Stimulated activated CD8-positive, alpha-beta memory T cell treated with anti-CD3 and anti-CD28 coated beads, Interleukin-7, amount 100 ng/mL, for 1 hour (primary cell): ENCODE results near the gene HIPK4.
"Not testable (repeated sequence)": the region's sequence is repeated elsewhere in the genome, so short reads cannot be mapped to it uniquely, and the experiment has no call there.

Source experiments
- DNase-seq, 2 donors: peaks; one replicate each; pipeline ENCODE4 v3.0.0-alpha.2; 2020; ENCODE audit warnings: low read depth in 2 of 2

Gene HIPK4

DNA sequence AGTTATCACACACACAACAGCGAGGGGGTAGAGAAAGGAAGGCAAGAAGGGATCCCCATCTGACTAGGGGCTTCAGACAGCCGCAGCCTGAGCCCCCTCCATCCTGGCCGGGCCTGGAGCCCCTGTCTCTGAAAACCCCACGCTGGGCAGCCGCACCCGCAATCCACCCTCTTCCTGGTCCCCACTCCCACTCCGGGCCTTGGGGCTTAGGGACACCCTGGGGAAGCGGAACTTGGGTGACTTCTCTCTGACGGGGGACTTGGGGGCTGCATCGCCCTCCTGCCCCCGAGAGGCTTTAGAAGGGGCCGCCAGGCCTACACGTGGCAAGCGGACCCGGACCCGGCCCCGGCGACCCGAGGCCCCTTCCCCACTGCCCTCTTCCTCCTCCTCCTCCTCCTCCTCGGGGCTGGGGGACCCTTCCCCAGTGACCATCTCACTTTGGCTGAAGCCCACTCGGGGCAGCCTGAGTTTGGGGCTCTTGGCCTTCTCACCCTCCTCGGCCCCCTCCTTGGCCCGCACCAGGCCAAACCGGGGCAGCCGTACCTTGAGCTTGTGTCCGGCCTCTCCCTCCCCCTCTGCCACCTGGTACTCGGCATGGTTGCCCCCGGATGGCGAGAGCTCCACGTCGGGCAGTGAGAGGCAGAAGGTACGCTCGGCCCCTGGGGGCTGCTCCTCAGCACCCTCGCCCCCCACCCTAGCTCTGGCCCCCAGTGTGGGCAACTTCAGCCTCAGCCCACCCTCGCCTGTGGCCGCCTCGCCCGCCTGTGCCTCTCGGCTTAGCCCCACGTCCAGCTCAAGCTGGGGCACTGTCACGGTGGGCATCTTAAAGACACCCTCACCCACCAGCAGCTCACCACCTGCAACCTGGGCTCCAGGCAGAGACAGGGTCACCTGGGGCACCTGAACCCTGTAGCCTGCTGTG lies 4.2 kb upstream of the HIPK4 start:
- DNase-seq = no peak

DNA sequence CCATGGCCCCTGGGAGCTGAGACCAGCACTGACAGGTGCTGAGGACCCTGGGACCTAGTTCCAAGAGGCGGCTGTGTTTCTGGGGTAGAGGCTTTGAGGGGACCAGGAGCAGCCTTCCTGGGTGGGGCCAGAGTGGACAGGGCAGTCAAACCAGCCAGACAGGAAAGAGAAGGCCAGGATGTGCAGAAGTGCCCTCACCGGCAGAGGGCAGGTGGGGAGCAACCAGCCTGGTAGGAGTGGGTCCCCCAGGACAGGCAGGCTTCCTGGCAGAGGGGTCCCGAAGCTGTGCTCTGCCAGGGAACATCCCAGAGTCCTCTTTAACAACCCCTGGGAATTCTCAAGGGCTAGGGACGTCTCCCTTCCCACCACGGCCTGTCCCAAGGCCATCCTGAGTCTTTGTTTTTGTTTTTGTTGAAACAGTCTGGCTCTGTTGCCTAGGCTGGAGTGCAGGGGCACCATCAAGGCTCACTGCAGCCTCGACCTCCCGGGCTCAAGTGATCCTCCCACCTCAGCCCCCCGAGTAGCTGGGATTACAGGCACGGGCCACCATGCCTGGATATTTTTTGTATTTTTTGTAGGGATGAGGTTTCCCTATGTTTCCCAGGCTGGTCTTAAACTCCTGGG lies 3.0 kb upstream of the HIPK4 start:
- no peak for DNase-seq

DNA sequence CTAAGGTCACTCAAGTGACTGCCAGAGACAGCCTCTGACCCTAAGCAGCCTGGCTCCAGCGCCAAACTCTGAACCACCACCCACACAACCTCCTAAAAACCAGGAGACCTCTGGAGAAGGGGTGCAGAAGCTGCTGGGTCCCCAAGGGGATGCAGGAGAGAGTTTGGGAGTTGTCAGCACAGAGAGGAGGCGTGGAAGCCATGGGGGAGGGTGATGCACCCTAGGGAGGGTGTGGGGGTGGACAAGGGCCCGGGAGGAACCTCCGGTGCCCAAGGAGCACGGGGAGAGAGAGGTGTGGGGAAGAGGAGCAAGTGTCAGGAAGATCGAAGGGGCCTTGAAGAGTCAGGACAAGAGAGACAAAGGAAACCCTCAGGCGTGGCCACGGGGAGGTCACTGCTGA lies 2.1 kb upstream of the HIPK4 start:
- no peak for DNase-seq

DNA sequence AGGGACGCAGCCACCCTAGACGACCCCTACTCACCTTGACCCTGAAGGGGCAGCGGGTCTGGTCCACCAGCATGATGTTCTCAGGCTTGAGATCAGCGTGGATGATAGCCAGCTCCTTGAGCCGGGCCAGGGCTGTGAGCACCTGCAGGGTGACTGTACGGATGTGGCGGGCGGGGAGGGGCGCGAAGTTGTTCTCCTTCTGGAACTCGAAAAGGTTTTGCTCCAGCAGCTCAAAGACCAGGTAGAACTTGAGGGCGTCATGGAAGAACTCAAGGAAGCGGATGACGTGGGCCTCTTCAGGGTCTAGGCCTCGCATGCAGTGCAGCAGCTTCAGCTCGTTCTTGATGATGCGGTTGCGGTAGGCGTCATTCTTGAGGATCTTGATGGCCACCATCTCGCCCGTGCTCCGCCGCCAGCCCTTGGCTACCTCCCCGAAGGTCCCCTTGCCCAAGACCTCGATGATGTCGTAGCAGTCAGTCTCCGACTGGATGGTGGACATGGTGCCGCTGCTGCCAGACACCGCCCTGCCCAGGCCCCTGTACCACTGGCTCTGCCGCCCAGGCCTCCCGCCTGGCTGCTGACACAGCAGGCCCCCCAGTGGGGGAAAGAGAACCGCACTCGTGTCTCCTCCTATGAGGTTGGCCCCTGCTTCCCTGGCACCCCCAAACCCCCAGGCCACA lies 437 bp downstream of the HIPK4 start:
- DNase-seq = no peak

DNA sequence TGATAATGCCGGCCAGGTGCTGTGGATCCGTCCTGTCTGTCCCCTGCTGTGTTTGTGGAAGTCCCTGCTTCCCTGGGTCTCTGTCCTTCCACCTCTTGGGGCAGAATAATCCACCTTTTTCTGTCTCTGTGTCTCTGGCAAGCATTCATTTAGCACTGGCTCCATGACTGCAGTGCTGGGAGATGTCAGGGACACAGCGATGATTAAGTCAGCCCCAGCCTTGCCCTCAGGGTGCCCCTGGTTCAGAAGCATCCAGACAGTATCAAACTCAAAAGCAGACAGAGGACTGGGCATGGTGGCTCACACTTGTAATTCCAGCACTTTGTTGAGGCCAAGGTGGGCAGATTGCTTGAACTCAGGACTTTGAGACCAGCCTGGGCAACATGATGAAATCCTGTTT lies 1.5 kb downstream of the HIPK4 start:
- no peak for DNase-seq

DNA sequence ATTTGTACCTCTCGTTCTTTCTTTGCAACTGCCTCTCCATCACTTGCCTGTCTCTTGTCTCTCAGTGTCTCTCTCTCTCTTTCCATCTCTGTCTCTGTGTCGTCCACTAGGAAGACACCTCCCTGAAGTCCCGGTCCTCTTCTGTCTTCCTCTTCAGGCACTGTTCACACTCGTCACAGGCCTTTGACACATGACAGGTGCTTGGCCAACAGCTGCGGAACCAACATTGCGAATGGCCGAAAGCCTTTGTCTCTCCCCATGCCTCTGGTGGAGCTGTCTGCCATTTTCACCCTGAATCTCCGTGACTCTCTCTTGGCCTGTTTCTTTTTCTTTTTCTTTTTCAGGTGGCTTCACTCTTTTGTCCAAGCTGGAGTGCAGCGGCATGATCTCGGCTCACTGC lies 2.8 kb downstream of the HIPK4 start:
- DNase-seq = no peak

DNA sequence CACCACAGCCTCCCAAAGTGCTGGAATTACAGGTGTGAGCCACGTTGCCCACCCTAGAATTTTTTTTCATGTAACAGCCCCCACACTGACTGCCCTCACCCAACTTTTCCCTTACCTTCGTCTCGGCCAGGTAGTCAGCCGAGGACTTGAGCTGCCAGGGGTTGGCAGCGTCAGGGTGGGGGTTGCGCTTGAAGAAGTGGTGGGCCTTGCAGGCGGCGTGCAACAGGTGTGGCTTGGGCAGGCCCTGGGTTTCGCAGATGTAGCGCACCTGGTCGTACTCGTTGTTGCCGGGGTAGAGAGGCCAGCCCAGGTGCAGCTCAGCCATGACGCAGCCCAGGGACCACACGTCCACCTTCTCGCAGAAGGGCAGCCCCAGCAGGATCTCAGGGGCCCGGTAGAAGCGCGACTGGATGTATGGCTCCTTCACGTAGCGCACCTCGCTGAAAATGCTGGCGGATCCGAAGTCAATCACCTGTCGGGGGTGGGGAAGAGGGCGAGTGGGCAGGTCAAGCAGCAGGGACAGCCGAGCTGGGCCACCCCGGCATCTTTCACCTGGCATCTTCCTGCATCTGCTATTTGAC lies 6.2 kb downstream of the HIPK4 start:
- DNase-seq = no peak

DNA sequence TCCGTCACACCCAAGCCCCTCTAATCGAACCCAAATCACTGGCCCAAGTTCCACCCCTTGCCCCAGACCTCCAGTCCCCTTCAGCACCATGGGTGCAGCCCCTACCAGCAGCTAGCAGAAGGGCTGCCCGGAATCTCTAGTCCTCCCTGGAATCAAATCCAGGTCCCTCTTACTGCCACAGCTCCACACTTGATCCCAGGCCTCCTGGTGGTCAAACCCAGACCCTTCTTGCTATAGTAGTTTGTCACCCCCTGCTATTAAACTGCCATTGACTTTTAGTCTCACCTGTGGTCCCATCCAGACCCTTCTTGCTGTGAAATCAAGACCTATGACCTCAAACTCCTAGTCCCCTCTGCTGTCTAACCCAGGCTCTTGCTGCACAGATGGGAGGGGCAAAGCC lies 8.7 kb downstream of the HIPK4 start:
- DNase-seq = no peak

DNA sequence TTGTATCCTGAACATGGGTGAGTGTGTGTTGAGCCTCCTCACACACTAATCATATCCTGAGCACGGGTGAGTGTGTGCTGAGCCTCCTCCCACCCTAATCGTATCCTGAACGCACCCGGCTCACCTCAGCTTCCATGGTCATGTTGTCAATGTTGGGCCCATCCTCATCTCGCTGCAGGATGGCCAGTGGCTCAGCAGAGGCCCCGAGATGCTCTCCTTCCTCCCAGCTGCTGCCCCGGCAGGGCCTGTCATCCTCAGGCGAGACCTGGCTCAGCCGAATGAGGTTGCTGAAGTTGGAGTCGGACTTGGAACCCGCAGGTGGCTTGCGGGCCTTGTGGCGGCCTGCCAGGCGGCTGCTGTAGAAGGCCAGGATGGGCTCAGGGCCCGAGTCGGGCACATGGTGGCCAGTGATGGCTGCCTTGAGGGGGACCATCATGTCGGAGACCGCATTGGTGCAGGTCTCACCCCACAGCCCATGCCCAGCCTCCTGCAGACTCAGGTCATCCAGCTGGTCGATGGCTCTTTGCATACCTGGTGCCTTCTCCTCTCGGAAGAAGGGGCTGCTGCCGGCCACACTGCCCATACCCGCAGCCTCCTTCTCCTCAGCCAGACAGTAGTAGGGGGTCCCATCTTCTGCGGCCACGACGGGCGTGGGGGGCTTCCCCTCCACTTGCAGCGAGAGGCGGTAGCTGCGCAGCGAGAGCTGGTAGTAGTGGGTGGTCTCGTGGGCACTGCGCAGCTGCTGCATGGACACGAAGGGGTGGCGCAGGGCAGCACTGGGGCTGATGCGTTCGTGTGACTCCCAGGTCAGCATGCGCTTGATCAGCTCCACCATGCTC lies 9.6 kb downstream of the HIPK4 start:
- DNase-seq = no peak

DNA sequence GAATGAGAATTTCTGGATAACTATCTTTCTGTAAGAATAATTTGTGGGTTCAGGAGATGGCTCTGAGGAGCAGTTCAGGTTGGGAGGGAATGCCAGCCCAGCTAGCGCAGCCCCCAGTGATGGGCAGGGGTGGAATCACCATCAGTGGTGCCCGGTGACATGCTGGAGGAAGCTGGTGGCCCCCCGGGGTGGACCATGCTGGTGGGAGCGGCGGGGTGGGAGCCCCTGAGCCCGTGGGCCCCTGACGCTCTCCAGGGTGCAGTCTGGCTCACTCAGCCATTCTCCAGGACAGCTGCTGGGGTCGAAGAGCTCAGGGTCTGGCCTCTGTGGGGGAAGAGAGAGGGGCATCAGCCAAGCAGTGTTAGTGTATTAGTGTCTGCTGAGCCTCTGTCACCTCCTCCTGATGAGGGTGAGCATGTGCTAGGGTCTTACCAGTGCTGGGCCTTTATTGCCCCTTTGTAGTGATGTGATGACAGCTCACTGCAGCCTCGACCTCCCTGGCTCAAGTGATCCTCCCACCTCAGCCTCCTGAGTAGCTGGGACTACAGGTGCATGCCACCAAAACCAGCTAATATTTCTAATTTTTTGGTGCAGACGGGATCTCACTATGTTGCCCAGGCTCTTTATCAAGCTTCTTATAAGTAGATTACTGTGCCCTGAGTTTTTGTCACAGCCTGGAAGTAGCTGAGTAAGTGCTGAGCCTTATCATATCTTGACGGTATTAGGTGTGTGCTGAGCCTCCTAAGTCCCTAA lies 10.4 kb downstream of the HIPK4 start:
- DNase-seq = no peak

DNA sequence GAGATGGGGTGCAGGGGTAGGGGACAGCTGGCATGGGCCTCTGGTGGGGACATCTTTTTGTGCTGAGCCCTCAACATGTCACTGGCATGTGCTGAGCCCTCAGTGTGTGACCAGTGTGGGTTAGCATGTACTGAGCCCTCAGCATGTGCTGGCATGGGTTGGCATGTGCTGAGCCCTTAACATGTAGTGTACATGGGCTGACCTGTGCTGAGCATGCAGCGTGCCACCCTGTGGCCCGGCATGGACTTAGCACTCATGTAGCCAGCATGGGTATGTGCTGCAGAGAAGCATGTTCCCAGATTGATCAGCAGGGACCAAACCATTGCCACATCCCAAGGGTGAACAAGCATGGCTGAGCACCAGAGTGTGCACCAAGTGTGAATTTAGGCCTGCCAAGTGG lies 11.5 kb downstream of the HIPK4 start:
- DNase-seq = no peak

DNA sequence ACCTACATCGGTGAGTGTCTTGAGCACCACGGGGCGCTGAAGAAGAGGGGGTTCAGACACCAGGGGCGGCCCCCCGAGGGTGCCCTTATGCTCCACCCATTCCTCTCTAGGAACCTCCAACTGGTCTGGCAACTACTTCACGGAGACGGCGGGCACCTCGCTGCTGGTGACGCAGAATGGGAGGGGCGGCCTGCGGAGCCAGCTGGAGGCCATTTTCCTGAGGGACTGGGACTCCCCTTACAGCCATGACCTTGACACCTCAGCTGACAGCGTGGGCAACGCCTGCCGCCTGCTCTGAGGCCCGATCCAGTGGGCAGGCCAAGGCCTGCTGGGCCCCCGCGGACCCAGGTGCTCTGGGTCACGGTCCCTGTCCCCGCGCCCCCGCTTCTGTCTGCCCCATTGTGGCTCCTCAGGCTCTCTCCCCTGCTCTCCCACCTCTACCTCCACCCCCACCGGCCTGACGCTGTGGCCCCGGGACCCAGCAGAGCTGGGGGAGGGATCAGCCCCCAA lies 12.1 kb downstream of the HIPK4 start:
- DNase-seq = no peak

DNA sequence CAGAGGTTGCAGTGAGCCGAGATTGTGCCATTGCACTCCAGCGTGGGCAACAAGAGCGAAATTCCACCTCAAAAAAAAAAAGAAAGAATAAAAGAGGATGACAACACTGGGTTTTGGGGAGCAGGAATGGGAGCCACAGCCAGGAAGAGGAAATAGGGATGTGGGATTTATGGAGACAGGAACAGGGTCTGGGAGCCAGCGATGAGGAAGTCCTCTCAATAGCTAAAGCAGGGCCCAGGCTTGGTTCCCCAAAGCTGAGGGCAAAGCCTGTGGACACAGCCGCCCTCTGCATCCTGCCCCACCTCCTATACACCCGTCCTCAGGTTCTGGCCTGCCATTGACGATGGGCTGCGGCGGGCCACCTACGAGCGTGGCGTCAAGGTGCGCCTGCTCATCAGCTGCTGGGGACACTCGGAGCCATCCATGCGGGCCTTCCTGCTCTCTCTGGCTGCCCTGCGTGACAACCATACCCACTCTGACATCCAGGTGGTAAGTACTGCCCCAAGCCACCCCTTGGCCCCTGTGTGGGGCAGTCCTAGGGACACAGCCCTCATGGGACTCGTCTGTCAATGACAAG lies 13.6 kb downstream of the HIPK4 start:
- DNase-seq = no peak

DNA sequence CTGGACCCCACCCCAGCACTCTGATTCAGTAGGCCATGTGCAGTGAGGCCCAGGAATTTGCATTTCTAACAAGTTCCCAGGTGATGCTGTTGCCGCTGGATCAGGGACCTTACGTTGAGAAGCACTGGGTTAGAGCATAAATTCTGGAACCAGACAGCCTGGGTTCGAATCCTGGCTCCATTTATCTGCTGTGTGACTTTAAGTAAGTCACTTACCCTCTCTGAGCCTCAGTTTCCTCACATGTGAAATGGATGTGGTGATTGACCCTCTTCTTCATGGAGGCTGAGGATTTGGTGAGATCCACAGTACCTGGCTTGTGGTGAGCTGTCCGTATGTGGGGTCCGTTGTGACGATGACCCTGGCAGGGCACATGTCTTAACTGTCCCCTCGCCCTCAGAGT lies 15.9 kb downstream of the HIPK4 start:
- no peak for DNase-seq

DNA sequence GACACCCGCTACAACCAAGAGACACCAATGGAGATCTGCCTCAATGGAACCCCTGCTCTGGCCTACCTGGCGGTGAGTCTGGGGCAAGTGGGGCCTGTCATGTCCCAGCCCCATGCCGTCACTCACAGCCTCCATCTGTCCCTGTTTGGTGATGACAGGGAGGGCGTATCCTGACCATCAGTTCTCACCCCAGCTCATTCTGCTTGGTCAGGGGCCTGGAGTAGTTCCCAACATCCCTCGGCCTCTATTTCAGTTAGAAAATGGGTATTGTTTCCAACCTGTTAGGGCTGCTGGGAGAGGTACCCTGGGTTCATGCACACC lies 18.2 kb downstream of the HIPK4 start:
- no peak for DNase-seq

DNA sequence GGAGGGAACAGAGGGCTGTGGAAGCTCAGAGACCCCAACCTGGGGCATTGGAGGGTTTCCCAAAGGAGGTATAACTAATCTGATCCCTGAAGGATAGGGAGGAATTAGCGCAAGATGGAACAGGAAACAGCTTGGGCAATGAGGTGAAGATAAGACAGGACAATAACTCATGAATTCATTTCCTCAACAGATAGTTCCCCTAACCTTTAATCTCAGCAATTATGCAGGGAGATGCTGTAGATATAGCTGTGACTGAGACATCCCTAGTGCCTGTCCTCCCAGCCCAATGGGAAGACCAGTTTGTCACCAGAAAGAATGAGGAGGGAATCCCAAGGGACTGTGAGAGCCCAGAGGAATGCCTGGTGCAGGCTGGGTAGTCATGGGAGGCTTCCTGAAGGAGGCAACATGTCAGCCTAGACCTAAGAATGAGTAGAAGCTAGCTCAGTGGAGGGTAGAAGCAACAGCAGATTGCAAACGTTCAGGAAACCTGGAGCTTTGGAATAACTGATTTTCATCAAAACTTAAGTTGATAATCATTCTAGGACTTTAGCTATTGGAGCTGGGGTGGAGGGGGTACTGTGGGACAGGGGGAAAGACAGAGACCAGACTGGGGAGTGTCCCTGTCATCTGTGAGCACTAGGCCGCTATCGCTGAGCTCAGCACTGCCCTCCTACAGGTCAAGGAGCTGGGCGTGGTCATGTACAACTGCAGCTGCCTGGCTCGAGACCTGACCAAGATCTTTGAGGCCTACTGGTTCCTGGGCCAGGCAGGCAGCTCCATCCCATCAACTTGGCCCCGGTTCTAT lies 18.8 kb downstream of the HIPK4 start:
- DNase-seq = no peak

DNA sequence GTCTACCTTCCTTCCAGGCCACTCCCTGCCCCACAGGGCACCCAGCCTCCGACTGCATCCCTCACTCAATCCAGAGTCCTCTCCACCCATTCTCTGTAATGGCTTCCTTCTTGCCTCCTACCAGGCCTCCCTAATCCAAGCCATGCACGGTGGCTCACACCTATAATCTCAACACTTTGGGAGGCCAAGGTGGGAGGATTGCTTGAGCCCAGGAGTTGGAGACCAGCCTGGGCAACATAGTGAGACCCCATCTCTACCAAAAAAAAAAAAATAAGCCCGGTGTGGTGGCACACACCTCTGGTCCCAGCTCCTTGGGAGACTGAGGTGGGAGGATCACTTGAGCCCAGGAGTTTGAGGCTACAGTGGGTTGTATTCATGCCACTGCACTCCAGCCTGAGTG lies 19.7 kb downstream of the HIPK4 start:
- not testable (repeated sequence) for DNase-seq

DNA sequence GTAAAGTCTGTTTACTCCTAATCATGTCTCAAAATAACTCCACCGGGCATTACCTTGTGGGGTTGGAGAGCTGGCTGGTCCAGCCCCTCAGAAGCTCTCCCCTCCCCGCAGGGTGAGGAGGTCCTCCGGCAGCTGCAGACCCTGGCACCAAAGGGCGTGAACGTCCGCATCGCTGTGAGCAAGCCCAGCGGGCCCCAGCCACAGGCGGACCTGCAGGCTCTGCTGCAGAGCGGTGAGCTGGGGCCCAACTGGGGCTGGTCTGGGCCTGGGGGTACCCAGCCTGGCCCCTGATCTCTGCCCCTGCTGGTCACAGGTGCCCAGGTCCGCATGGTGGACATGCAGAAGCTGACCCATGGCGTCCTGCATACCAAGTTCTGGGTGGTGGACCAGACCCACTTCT lies 20.2 kb downstream of the HIPK4 start:
- DNase-seq = no peak

DNA sequence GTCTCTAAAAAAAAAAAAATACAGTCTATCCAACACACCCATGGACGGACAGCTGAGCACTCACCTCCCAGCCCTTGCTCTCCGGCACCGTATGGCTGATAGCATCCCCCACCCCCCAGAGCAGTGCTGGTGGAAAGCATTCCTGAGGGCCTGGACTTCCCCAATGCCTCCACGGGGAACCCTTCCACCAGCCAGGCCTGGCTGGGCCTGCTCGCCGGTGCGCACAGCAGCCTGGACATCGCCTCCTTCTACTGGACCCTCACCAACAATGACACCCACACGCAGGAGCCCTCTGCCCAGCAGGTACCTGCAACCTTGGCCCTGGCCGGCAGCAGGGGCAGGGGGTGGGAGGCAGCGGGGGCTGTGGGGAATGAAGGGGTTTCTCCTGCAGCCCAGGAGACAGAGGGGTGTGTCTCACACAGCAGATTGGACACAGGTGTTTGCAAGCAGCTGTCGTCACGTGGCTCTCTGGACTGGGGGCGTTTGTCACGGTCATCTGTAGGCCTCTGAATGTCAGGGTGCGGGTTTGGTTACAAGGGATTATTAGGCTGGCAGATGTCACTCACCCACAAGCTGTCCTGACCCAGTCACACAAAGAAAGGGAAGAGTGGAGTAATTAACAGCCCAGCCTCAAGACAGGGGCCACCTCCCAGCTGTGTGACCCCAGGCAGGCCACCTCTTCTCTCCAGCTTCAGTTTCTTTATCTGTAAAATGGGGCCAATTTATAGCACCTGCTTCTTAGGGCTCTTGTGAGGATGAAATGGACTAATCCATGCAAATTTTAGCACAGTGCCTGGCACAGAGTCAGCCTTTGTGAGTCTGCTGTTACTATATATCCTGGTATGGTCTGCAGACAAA lies 22.2 kb downstream of the HIPK4 start:
- no peak for DNase-seq
